GM10248 (cell line): ENCODE data around the gene MDC1.
"Not testable (repeated sequence)": the region's sequence is repeated elsewhere in the genome, so short reads cannot be mapped to it uniquely, and the experiment has no call there.

Source experiments
- CTCF ChIA-PET: fragments of 300-600 bp; sonication (Branson Sonifier 250); formaldehyde crosslinking; extraction: SDS; loops from one replicate; lab custom pipeline; 2021; ENCODE audit warnings: antibody characterized with exemption; lab: Yijun Ruan, JAX
- POLR2A ChIA-PET: fragments of 350-650 bp; sonication (Branson Sonifier 250); formaldehyde crosslinking; extraction: SDS; loops from one replicate; lab custom pipeline; 2020; ENCODE audit warnings: antibody characterized with exemption; lab: Yijun Ruan, JAX
- DNase-seq: peaks from one replicate; pipeline ENCODE4 v3.0.0; 2012; ENCODE audit errors: extremely low spot score
- CTCF ChIP-seq: IDR thresholded peaks from 2 replicates; pipeline ENCODE4 v1.5.1; 2012; ENCODE audit warnings: mild to moderate bottlenecking, low read depth; ENCODE audit errors: extremely low read depth, missing control alignments, control extremely low read depth

Gene MDC1

DNA sequence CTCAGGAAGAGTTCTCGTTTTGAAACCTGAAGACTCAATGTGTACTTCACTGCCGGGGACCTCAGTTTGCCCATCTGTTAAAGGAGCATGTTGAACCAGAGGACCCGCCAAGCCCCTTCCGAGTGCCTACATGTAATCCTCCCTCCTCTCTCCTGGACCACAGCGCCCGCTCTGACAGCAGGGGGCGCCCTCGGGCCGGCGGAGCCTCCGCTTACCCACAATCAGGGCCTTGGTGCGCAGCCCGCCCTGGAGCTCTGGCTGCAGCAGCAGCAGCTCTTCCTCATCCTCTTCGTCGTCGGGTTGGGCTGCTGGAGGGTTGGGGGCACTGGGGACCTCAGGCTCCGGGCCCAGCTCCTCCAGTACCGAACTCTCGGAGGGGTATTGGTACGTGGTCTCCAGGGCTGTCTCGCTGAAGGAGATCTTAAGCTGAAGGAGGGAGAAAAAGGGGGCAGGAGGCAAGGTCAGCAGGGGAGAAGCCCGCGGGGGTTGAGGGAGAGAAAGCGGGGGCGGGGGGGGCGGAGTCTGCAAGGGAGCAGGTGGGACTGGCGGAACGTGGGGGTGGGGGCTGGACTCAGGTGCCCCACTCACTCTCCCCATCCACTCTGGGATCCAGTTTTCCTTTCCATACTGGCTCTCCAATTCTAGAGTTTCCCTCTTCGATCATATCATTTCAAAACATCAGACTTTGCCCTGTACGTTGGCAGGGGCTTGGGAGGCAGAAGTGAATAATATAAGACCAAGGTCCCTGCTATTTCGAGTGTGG, 37.9 kb downstream of the MDC1 start:
- TF ChIP-seq CTCF, result peak; percentile 99
- DNase-seq, result peak; percentile 84
- POLR2A ChIA-PET, result interaction anchor here (0.6 to 1.2 kb wide), 3 partner anchors 43 to 64 kb away, joined by 4 to 7 read pairs (median 5); no protein-coding TSS in a partner anchor
- CTCF ChIA-PET, result interaction anchor here (0.6 to 18.8 kb wide), 47 partner anchors 9 to 408 kb away, joined by 3 to 776 read pairs (median 4); partner anchors contain the start of genes C6orf136, MDC1, MRPS18B and NRM

DNA sequence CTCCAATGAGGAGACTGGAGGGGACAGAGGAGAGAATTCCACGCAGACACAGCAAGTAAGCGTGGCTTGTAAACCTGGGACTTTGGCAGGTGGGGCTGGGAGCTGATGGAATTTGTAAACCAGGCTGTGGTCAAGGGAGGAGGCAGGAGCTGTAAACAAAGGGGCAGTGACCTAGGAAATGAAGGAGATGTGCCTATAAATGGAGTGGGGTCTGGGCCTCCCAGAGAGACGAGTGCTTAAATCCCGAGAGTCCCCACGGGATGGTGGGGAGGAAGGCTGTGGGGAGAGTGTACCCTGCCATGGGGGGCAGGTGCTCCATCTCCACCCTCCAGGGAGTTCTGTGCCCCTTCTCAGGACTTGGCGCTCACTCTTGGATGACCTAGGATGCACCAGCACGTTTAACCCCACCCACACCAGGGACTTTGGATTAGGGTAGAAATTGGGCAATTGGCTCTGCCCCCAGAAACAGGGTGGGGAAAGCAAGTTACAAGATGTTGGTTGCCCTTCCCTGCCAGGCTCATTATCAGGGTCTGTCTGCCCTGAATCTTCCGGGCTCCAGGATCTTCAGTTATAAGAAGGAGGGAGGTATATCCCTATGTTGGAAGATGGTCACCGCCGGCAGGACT, 40.3 kb downstream of the MDC1 start:
- TF ChIP-seq CTCF, result no peak
- no peak for DNase-seq
- POLR2A ChIA-PET, result no interaction called here
- CTCF ChIA-PET, result interaction anchor here (18.8 kb wide), 1 partner anchor 47 kb away, joined by 776 read pairs; the partner anchor contains the start of genes MDC1 and TUBB

- TF ChIP-seq CTCF, result peak; percentile 91
- DNase-seq, result peak; percentile 92
- ChIA-PET CTCF (interaction anchor here (0.6 to 18.8 kb wide), 37 partner anchors 9 to 363 kb away, joined by 3 to 776 read pairs (median 5); partner anchors contain the start of genes MDC1, MRPS18B, PRR3 and TUBB), POLR2A (interaction anchor here (0.7 to 1.5 kb wide), 4 partner anchors 44 to 59 kb away, joined by 3 to 4 read pairs (median 3); partner anchors contain the start of gene MDC1)
Measured at GRCh38 chr6:30672445-30673253, 44.4 kb downstream of the MDC1 start, which contains the start of gene DHX16. TSS of gene DHX16 (minus strand) at chr6:30673006. CDS start at chr6:30672841, 165 bp downstream.

DNA sequence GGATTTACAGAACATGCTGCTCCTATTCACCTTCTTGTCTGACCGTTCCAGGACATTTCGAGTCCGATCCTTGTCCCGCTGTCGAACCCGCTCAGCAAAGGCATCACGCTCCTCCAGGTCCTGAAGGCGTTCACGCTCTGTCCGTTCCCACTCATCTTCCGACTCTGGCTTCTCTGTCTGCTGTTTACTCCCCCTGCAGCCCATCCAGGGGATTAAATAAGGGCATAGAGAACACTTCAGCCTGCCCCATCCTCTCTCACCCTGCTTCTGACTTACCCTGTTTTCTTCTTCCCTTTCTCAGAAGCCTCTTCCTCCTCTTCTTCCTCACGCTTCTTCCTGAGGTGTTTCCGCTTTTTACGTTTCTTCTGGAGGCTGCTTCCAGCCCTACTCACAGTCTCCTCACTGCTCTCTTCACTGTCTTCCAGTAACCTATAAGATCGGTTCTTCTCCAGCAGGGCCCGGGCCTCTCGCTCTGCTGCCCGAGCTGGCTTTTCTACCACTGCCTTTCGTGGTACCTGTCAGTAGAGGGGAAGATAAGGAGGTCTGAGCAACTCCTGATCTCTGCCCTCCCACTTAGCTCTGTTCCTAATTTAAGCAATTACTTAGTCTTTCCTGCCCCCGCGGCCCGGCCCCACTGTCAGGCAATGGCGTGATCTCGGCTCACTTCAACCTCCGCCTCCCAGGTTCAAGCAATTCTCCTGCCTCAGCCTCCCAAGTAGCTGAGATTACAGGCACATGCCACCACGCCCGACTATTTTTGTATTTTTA, 46.1 kb downstream of the MDC1 start:
- no peak for DNase-seq
- no peak for TF ChIP-seq CTCF
- ChIA-PET CTCF (interaction anchor here (1.5 to 18.8 kb wide), 5 partner anchors 8 to 188 kb away, joined by 8 to 776 read pairs (median 15); partner anchors contain the start of genes MDC1 and TUBB), POLR2A (interaction anchor here (0.5 kb wide), 1 partner anchor 56 kb away, joined by 9 read pairs; no protein-coding TSS in a partner anchor)

- DNase-seq, POLR2A ChIA-PET: not testable (repeated sequence)
- CTCF ChIA-PET, result interaction anchor here (0.8 to 6.3 kb wide), 3 partner anchors 12 to 65 kb away, joined by 3 to 29 read pairs (median 4); no protein-coding TSS in a partner anchor
Measured at GRCh38 chr6:30666300-30666699, 50.8 kb downstream of the MDC1 start.

GRCh38 chr6:30664994-30665767, 51.9 kb downstream of the MDC1 start:
- CTCF ChIA-PET, result interaction anchor here (0.8 to 6.3 kb wide), 11 partner anchors 7 to 212 kb away, joined by 3 to 29 read pairs (median 4); partner anchors contain the start of gene DHX16
- POLR2A ChIA-PET, result no interaction called here
- no peak for DNase-seq
- TF ChIP-seq CTCF, result no peak

DNA sequence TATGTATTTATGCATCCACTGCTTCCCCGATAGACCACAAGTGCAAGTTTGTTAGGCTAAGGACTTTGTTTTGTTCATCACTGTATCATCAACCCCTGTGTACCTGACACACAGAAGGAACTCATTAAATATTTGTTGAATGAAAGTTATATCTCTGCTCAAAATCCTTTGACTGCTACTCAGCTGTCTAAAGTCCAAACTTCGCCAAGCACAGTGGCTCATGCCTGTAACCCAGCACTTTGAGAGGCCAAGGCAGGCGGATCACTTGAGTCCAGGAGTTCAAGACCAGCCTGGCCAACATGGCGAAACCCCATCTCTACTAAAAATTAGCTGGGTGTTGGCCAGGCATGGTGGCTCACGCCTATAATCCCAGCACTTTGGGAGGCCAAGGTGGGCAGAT, 59.2 kb downstream of the MDC1 start:
- DNase-seq, POLR2A ChIA-PET: not testable (repeated sequence)
- CTCF ChIA-PET, result interaction anchor here (1.0 to 1.6 kb wide), 3 partner anchors 15 to 73 kb away, joined by 4 to 5 read pairs (median 5); partner anchors contain the start of gene DHX16
